GM21737 (cell line): ENCODE measurements around the gene MAN2A1.

Experiments used
- ATAC-seq: cut with Tn5 transposase; IDR thresholded peaks from one replicate; pipeline ENCODE4 v1.9.1; 2021; ENCODE audit warnings: mild to moderate bottlenecking, moderate library complexity; ENCODE audit not compliant: unreplicated experiment

Gene MAN2A1

DNA sequence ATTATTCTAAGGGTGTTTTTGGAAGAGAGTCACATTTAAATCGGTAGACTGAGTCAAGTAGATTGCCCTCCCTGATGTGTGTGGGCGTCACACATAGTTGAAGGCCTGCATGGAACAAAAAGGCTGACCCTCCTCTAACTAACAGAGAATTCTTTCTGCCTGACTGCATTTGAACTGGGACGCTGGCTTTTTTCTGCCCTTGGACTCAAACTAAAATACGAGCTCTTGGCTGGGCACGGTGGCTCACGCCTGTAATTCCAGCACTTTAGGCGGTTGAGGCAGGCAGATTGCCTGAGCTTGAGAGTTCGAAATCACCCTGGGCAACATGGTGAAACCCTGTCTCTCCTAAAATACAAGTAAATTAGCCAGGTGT is 209.4 kb downstream of the MAN2A1 start:
- ATAC-seq = no peak

DNA sequence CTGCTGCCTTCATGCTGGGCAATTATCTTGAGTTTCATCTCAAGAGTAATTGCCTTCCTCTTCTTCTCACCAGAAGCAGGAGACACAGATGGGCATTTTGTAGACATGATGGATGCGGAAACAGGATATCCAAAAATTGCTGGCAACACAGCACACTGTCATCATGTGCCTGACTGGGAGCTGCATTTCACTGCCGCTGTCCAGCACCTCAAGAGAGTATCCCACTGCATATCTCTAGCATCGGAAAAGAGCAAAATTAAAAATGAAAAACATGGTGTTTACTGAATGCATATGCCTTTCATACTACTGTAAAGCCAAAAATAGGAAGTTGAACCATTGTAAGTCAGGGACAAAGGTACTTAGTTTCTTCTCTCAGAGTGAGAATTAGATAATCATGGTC is 210.7 kb downstream of the MAN2A1 start:
- ATAC-seq = no peak

DNA sequence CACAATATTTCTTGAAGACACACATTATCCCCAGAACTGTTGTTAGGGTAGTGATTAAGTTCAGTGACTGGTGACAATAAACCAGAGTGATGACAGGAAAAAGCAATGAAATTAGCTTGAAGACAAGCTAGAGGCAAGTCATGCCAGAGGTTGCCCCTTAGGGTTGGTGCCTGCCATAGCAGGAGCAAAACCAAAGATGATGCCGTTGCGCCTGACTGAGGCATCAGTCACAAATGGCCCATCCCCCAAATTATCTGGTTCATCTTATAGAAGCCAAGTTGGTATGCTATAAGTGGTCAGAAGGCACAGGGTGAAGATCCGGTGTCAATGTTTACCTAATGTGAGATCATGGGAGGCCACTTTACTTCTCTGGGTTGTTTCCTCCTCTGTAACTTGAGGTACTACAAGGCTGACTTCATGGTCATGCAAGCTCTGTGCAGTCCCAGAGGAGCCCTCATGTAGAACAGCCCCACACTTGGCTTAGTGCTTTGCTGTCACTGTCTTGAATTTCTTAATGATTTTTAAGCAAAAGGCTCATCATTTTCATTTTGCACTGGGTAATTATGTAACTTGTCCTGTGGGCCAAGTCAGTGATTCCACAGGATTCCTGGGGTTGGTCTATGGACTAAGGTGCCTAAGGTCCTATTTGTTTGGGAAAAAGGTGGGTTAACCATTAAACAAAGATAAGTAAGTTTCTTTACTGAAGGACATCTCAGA is 211.3 kb downstream of the MAN2A1 start:
- no peak for ATAC-seq

DNA sequence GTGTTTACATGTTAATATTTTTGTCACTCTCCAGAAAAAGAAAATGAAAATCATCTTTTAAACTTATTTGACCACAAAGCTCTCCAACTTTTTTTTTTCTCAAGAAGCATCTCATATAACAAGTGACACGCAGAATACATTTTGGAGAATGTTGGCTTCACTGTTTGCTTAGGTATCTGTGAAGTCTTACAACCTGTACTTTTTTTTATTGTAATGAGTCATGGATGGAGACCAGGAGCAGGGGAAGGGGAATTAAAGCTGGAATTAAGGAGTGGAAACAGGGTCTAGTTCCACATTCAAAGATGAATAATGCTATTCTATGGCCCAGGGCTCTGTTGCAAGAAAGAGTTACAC is 211.9 kb downstream of the MAN2A1 start:
- ATAC-seq = no peak

DNA sequence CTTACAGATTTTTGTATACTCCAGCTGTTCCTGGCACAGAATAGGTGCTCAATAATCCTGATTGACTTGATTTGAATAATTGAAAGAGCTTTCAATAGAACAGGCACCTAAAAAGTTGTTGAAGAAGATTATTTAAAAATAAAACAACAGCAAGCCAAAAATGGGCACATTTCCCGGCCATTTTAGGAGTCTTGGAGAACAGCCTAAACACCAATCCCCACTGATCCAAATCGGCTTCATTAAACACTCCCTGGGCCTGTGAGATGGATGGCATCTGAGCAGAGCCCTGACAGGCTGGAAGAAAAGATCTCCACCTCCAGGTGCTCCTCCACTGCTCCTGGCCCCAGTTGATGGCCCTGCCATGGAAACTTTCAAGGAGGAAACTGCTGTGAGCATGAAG is 213.3 kb downstream of the MAN2A1 start:
- no peak for ATAC-seq

DNA sequence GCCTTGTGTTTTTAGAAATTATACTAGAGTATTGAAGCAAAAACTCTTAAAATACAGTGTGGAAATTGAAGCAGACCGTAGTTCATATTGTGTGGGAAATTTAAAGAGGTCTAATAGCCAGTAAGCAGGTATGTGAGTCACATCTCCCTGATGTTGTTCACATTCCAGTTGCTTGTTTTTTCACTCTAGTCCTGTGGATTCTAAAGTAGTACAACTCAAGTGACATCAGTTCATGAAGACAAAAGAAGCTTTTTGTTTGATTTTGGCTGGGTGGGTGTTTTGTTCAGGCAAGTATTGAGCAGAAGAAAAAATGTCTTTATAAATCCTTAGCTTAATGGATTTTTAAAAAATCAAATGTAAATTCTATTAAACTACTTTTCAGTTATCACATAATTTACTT is 216.2 kb downstream of the MAN2A1 start:
- ATAC-seq = no peak

DNA sequence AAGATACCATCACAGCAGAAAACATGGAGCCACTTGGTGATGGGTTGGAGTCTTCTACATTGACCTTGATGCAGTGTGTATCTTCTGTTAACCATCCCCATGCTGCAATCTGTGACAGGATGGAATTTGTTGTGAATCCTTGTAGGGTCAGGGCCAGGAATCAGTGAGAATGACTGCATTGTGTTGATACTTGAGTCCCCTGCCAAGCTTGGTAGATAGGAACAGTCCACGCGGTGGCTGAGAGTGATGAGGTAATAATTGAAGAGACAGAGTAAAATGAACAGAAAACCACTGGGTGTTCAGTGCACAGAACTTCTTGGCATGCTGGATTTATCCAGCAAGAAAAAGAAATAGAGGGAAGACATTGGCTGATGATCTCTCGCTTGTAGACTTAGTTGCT is 217.5 kb downstream of the MAN2A1 start:
- no peak for ATAC-seq

DNA sequence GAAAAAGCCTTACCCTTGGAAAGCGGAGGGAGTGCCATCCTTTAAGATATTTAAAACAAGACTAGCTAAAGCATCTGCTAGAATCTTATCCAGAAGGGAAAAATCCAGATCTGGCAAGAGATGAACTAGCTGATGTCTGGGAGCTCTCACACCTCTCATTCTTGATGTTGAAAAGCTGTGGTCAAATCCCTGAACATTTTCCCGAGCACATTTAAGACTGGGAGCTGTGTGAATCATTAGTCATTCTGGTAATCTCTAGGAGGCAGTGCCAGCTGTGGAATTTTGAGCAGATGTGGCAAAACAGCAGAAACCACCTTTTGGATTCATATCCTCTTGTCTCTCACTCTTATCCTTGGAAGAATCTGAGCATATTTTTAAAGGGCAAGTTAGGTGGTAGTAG is 218.0 kb downstream of the MAN2A1 start:
- no peak for ATAC-seq

DNA sequence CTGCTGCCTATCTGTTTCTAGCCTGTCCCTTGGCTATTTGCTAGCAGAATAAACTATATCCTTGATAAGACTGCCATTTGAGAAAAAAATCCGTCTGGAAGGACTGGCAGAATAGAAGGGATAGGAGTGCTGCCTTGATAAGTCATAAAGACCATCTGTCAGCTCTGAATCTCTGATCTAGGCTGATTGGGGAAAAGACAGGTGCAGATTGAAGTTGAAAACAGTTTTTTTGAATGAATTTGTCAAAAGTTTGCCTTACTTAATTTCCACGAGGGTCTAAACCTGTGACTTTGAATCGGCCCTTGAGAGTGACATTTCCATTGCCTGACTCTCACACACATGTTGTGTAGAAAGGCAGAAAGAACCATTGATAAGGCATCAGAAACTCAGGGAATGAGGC is 218.6 kb downstream of the MAN2A1 start:
- no peak for ATAC-seq

DNA sequence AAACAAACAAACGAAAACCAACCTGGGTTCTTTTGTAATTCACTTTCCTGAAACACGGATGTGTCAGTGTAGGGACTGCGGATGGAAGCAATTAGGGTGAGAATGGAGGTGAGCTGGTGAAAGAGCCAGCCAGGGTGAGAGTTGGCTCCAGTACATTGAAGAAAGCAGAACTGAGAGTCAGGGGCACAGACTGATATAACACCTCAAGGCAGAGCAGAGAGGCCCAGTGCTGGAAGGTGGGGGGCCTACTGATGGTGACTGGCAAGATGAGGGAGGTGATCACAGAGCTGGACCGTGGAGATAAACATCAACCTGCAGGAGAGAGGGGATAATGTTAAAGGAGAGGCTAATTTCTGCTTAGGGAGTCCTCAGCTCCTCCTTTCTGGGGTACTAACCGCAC is 221.1 kb downstream of the MAN2A1 start:
- no peak for ATAC-seq

DNA sequence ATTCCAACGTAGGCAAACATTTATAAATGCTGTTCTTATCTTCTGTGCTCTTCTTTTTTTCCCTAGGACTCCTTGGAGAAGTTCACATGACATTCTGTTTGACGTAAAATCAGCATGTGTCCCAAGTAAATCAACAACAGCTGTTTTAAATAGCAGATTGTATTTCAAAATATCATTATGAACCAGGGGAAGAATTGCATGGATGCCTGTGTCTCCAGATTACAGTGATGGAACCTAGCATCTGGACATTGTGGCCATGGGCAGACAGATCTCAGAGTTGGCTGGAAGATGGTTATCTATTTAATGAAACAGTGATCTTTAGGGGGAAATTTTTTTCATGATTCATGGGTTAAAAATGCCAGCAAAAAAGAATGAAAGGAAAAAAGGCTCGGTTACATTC is 222.0 kb downstream of the MAN2A1 start:
- no peak for ATAC-seq

DNA sequence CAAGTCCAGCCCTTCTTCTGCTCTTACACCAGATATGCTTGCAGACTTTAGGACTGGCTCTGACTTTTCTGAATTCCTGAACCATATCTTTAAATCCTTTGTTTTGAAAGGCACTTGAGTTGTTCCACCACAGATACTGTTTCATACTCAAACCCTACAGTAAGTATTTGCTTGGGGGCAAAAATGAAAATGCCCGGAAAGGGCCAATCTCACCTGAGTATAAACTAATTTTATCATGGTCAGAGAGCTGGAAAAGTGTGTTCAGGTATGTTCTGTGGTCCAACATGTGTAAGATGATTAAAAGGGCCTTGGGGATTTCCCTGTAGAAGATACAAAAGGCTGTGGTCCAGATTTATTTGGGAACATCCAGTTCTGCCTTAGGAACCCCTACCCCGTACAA is 225.2 kb downstream of the MAN2A1 start:
- ATAC-seq = no peak

DNA sequence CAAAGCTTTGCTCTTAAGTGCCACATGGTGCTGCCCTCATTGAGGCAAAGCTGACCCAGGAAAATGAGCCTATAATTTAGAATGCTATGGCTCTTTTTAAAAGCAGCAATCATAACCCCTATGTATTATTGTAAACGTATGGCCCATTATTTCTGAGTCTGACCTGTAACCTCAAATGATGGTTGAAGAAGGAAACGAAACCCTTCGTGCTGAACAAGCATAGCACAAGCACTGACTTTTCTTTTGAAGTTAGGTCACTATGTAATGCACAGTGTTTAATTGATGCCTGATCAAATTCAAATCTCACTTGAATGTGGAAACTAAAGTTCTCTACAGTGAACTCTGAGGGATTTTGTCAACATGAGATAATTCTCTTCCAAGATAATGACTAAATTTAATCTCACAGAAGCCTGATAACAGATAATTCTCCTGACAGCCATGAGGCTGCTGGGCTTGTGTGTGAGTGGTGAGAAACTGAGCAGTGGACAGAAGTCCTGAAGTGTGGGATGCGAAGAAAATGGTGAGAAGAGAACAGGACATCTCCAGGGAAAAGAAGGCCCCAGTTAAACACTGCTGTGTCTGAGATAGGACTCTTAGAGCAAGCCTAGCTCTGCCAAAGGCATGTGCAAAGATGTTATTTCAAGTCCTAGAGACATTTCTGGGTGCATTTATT is 226.9 kb downstream of the MAN2A1 start:
- ATAC-seq = no peak
